Liver (tissue), 9 donors: Measurements from ENCODE around the gene KLF15. TPM values are rescaled to one million over a fixed set of nuclear protein-coding genes. Genes with fewer than 3 reads are reported as not detected.
A peak's percentile ranks its signal among the peaks of the same experiment; 100 is the strongest.

Source experiments
- DNase-seq: peaks from one replicate; pipeline ENCODE4 v3.0.0-alpha.2; 2017; ENCODE audit warnings: low spot score
- H3K27ac ChIP-seq, 2 donors: one replicate each; pipeline ENCODE4 v1.7.0; 2013; ENCODE audit warnings: inconsistent platforms in 2 of 2, low read length in 2 of 2, control low read depth in 1 of 2, low read depth in 1 of 2, mild to moderate bottlenecking in 1 of 2
- H3K27me3 ChIP-seq, 4 donors: one replicate each; pipeline versions ENCODE4 v1.6.1 to v1.7.0; 2013; ENCODE audit warnings: low read length in 3 of 4, inconsistent platforms in 1 of 4, mild to moderate bottlenecking in 1 of 4, moderate library complexity in 1 of 4; ENCODE audit not compliant: control insufficient read depth in 4 of 4, insufficient read depth in 4 of 4
- H3K36me3 ChIP-seq, 4 donors: one replicate each; pipeline versions ENCODE4 v1.6.1 to v1.7.0; 2013; ENCODE audit warnings: low read length in 3 of 4, mild to moderate bottlenecking in 3 of 4, low read depth in 1 of 4, moderate library complexity in 1 of 4; ENCODE audit not compliant: control insufficient read depth in 4 of 4, insufficient read depth in 3 of 4
- H3K4me1 ChIP-seq, 4 donors: one replicate each; pipeline versions ENCODE4 v1.6.1 to v1.7.0; 2013; ENCODE audit warnings: low read length in 3 of 4, mild to moderate bottlenecking in 3 of 4, moderate library complexity in 1 of 4; ENCODE audit not compliant: control insufficient read depth in 4 of 4, insufficient read depth in 4 of 4
- H3K4me3 ChIP-seq, 3 donors: one replicate each; pipeline versions ENCODE4 v1.6.1 to v1.7.0; 2013; ENCODE audit warnings: low read length in 3 of 3, control low read depth in 1 of 3, low read depth in 1 of 3, mild to moderate bottlenecking in 1 of 3
- H3K9ac ChIP-seq, 2 donors: one replicate each; pipeline ENCODE4 v1.7.0; 2013; ENCODE audit warnings: low read length in 2 of 2, mild to moderate bottlenecking in 2 of 2, moderate library complexity in 2 of 2, control low read depth in 1 of 2, low read depth in 1 of 2
- H3K9me3 ChIP-seq, 4 donors: one replicate each; pipeline versions ENCODE4 v1.6.1 to v1.7.0; 2013; ENCODE audit warnings: low read length in 3 of 4; ENCODE audit not compliant: control insufficient read depth in 4 of 4
- CTCF ChIP-seq: fragments of 150-350 bp; IDR thresholded peaks from 2 replicates; pipeline ENCODE4 v1.5.1; 2017; ENCODE audit warnings: improper control_type of control experiment, low read depth, low read length; ENCODE audit not compliant: missing input control
- EGR1 ChIP-seq, 2 donors: IDR thresholded peaks; 2 replicates each; pipeline ENCODE4 v1.6.1; 2016 to 2018; ENCODE audit warnings: antibody characterized with exemption in 2 of 2, low read depth in 2 of 2
- FOXA1 ChIP-seq: IDR thresholded peaks from 2 replicates; pipeline ENCODE4 v1.6.1; 2016; ENCODE audit warnings: antibody characterized with exemption
- FOXA2 ChIP-seq: IDR thresholded peaks from 2 replicates; pipeline ENCODE4 v1.6.1; 2016; ENCODE audit warnings: antibody characterized with exemption
- GABPA ChIP-seq, 2 donors: IDR thresholded peaks in 1 of 2; conservative IDR thresholded peaks in 1 of 2; 2 replicates each; pipeline ENCODE4 v1.6.1; 2016; ENCODE audit warnings: antibody characterized with exemption in 2 of 2, mild to moderate bottlenecking in 1 of 2, moderate library complexity in 1 of 2
- HNF4A ChIP-seq, 2 donors: conservative IDR thresholded peaks; 2 replicates each; pipeline ENCODE4 v1.6.1; 2016; ENCODE audit warnings: antibody characterized with exemption in 2 of 2, mild to moderate bottlenecking in 2 of 2
- HNF4G ChIP-seq: IDR thresholded peaks from 2 replicates; pipeline ENCODE4 v1.6.1; 2016; ENCODE audit warnings: antibody characterized with exemption
- JUND ChIP-seq, 2 donors: IDR thresholded peaks; 2 replicates each; pipeline ENCODE4 v1.6.1; 2016; ENCODE audit warnings: antibody characterized with exemption in 2 of 2
- NR2F2 ChIP-seq: IDR thresholded peaks from 2 replicates; pipeline ENCODE4 v1.6.1; 2016; ENCODE audit warnings: antibody characterized with exemption
- RAD21 ChIP-seq, 2 donors: IDR thresholded peaks; 2 replicates each; pipeline ENCODE4 v1.6.1; 2016; ENCODE audit warnings: antibody characterized with exemption in 2 of 2, mild to moderate bottlenecking in 2 of 2
- REST ChIP-seq: IDR thresholded peaks from 2 replicates; pipeline ENCODE4 v1.6.1; 2016; ENCODE audit warnings: antibody characterized with exemption, mild to moderate bottlenecking
- RXRA ChIP-seq, 2 donors: IDR thresholded peaks; 2 replicates each; pipeline ENCODE4 v1.6.1; 2017 to 2018; ENCODE audit warnings: antibody characterized with exemption in 2 of 2, mild to moderate bottlenecking in 1 of 2
- SP1 ChIP-seq: IDR thresholded peaks from 2 replicates; pipeline ENCODE4 v1.6.1; 2018; ENCODE audit warnings: antibody characterized with exemption, mild to moderate bottlenecking
- TAF1 ChIP-seq: conservative IDR thresholded peaks from 2 replicates; pipeline ENCODE4 v1.6.1; 2016; ENCODE audit warnings: antibody characterized with exemption, mild to moderate bottlenecking
- YY1 ChIP-seq: IDR thresholded peaks from 2 replicates; pipeline ENCODE4 v1.6.1; 2016; ENCODE audit warnings: antibody characterized with exemption, mild to moderate bottlenecking
- WGBS: extraction: QIAGEN DNeasy Blood & Tissue Kit; methylation state at CpG from one replicate; pipeline ENCODE4 v1.1.7; 2013; 5-methylcytosine and 5-hydroxymethylcytosine counted together
- polyA plus RNA-seq, 2 donors: library from polyadenylated mRNA; stranded (reverse) in 1 of 2; unstranded in 1 of 2; fragments of 200-250 nt in 1 of 2; fragments of >200 nt in 1 of 2; fragmentation: Nextera tagmentation in 1 of 2; extraction: Ambion mirVana in 1 of 2; gene quantifications; one replicate each; pipeline versions ENCODE4 v1.2.1 to v1.2.3, GENCODE V29; 2013 to 2015
- total RNA-seq, 2 donors: library from RNA; depleted of rRNA; stranded (reverse); fragments of >200 nt; gene quantifications; one replicate each; pipeline ENCODE4 v1.2.3, GENCODE V29; 2014
- TF ChIP-seq, protein P1 (sequence below): IDR thresholded peaks from 2 replicates; pipeline ENCODE4 v1.6.1; 2016; ENCODE audit warnings: antibody characterized with exemption
- TF ChIP-seq, protein P2 (sequence below): IDR thresholded peaks from 2 replicates; pipeline ENCODE4 v1.6.1; 2016; ENCODE audit warnings: antibody characterized with exemption
- donor health status: healthy.
- donor health status: healthy.
- donor health status: healthy.
- donor health status: healthy.
- donor health status: healthy.

The KLF15 gene
- total and polyA plus RNA-seq, 4 donors, result 21.4 to 103 (median 49.3) TPM

DNA sequence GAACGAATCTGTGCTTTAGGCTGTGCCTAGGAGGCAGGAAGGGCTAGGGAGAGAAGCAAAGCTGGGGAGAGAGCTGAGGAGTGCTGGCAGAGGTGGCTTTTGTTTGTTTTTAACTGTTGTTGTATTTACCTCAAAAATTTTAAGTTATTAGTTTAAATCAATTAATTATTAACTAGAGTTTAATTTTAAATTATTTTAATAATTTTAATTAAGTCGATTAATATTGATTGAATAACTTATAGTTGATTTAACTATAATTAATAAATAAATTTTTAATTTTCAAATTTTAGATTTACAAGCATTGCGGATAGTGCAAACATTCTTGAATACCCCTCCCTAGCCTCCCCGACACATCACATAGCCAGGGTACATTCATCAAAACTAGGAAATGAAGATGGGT is 30.6 kb downstream of the KLF15 start (continued):
- no peak for TF ChIP-seq YY1

- 67% methylated on average over 9 of the region's 9 CpGs for WGBS
- TF ChIP-seq GABPA (IDR thresholded peaks at IDR 0.05 in 1 of 2, conservative IDR thresholded peaks at IDR 0.05 in 1 of 2) (no peak), CTCF (peak; percentile 9), FOXA1 (no peak), FOXA2 (peak; percentile 8), YY1 (peak; percentile 80), REST (no peak), RAD21 (IDR thresholded peaks at IDR 0.05) (peak; percentile 33 to 59), EGR1 (IDR thresholded peaks at IDR 0.05; ENCODE audit: low read depth in 2 of 2) (peak; percentile 53 to 65)
- DNase-seq, result no peak
- no peak overlapping the region for H3K9ac ChIP-seq
- peaks cover 0 to 7% (median 4%) of the 10 kb centered on the region in 4 donors for H3K4me1 ChIP-seq
- no peak overlapping the region for H3K4me3 ChIP-seq
- no peaks in the 10 kb centered on the region for H3K27me3 ChIP-seq
- no peak overlapping the region for H3K27ac ChIP-seq
- H3K36me3 ChIP-seq, result no peaks in the 10 kb centered on the region
- no peaks in the 10 kb centered on the region for H3K9me3 ChIP-seq
Measured at GRCh38 chr3:126322181-126322967, 34.8 kb downstream of the KLF15 start.

DNA sequence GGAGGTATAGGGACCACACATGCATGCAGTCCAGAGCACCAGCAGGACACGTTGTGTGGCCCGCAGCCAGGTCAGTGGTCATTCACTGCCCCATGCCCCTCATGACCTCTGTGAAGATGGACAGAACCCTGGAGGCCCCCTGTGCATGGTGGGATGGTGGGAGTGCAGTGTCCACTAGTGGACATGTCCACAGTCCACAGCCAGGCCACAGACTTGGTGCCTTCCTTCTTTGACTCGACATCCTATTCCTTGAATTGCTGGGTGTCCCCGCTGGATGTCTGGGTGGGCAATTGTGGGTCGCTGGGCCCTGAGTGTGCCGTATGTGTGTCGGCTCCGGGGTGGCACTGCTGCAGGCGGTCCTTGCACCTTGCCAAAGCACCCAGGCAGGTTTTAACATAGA is 35.7 kb downstream of the KLF15 start:
- DNase-seq, result peak; percentile 33
- H3K4me3 ChIP-seq, result no peak overlapping the region
- H3K4me1 ChIP-seq, result peaks cover 0 to 7% (median 4%) of the 10 kb centered on the region in 4 donors
- H3K9me3 ChIP-seq, result no peaks in the 10 kb centered on the region
- no peaks in the 10 kb centered on the region for H3K36me3 ChIP-seq
- H3K27ac ChIP-seq, result no peak overlapping the region
- H3K9ac ChIP-seq, result no peak overlapping the region
- WGBS, result 82% methylated on average over 9 of the region's 9 CpGs
- H3K27me3 ChIP-seq, result no peaks in the 10 kb centered on the region
- TF ChIP-seq NR2F2 (no peak), SP1 (no peak), HNF4G (no peak), REST (no peak), FOXA1 (no peak), RAD21 (IDR thresholded peaks at IDR 0.05) (no peak), GABPA (IDR thresholded peaks at IDR 0.05 in 1 of 2, conservative IDR thresholded peaks at IDR 0.05 in 1 of 2) (no peak), TAF1 (no peak), CTCF (no peak), EGR1 (IDR thresholded peaks at IDR 0.05; ENCODE audit: low read depth in 2 of 2) (no peak), RXRA (IDR thresholded peaks at IDR 0.05) (no peak), HNF4A (conservative IDR thresholded peaks at IDR 0.05) (no peak), JUND (IDR thresholded peaks at IDR 0.05) (no peak)
- TF ChIP-seq, protein P1, sequence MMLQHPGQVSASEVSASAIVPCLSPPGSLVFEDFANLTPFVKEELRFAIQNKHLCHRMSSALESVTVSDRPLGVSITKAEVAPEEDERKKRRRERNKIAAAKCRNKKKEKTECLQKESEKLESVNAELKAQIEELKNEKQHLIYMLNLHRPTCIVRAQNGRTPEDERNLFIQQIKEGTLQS, result no peak
- TF ChIP-seq, protein P2, sequence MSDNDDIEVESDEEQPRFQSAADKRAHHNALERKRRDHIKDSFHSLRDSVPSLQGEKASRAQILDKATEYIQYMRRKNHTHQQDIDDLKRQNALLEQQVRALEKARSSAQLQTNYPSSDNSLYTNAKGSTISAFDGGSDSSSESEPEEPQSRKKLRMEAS, result no peak
